ENCODE data around the gene RBCK1. TPM values are rescaled to one million over a fixed set of nuclear protein-coding genes. Genes with fewer than 3 reads are reported as not detected.

The RBCK1 gene
- total and polyA plus RNA-seq, 9 of the 15 experiments (the other 6 are each of a cell fraction or from before 2014, with no cell fraction given): 5.9 to 59.3 (median 26.5) TPM

DNA sequence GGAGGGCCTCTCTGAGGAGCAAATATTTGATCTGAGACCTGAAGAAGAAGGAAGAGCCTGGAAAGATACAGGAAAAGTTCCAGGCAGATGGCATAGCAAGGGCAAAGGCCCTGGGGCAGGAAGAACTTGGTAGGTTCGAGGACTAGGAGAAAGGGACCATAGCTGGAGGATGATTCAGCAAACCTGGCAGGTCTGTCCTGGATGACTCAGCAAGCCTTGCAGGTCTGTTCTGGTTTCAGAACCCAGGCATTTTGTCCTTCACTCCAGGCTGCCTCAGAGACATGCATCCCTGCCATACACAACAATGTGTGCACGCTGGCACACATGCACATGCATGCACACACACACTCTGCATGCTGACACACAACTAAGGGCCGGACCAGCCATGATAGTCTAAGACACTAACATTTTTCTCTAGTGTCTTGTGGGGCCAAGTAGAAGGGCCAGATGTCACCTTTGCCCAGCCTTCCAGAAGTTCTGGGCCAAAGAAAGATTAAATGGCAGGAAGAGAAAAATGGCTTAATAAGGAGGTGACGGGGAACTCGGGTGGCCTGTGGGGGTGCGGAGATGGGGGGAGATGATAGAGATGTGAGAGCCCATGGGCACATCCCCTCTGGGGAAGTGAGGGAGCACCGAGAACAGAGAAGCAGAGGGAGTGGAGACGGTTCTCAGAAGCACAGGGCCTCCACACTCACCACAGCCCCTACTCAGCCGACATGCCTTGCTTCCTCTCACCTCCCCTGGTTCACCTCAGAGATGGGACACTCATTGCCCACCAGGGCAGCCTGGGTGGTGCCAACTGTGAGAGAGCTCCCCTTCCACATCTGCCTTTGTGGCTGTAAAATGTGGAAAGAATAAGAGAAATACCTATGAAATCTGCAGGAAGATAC is 42.9 kb upstream of the RBCK1 start (continued):
- TF ChIP-seq GABPB1 (CRISPR knock-in tag; IDR thresholded peaks at IDR 0.05): 0 out of 2 replicates have a peak, but pooled peaks have one; percentile 33
- TF ChIP-seq NR2F6 (CRISPR knock-in tag; IDR thresholded peaks at IDR 0.05): no peak
- no peak for TF ChIP-seq ZNF217 (CRISPR knock-in tag; IDR thresholded peaks at IDR 0.05)
- TF ChIP-seq ZNF584 (CRISPR knock-in tag; IDR thresholded peaks at IDR 0.05; ENCODE audit: low read depth): peak; percentile 72
- no peak for TF ChIP-seq MCM2 (IDR thresholded peaks at IDR 0.05; ENCODE audit: low read depth)
- TF ChIP-seq KDM5B (IDR thresholded peaks at IDR 0.05; ENCODE audit: insufficient replicate concordance, low read depth, low read length): no peak
- no peak for TF ChIP-seq NUFIP1 (IDR thresholded peaks at IDR 0.05; ENCODE audit: partially characterized antibody)
- TF ChIP-seq, protein P1, sequence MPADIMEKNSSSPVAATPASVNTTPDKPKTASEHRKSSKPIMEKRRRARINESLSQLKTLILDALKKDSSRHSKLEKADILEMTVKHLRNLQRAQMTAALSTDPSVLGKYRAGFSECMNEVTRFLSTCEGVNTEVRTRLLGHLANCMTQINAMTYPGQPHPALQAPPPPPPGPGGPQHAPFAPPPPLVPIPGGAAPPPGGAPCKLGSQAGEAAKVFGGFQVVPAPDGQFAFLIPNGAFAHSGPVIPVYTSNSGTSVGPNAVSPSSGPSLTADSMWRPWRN (IDR thresholded peaks at IDR 0.05; ENCODE audit: low read depth): no peak
- no peak for TF ChIP-seq EGR1 (conservative IDR thresholded peaks at IDR 0.05)
- no peak for TF ChIP-seq ZNF551 (CRISPR knock-in tag; IDR thresholded peaks at IDR 0.05)
- TF ChIP-seq SMARCC2 (IDR thresholded peaks at IDR 0.05; ENCODE audit: low read depth): peak; percentile 50; the same call in 1 of the 2 replicates
- 0 out of 2 replicates have a peak, but pooled peaks have one; percentile 20 for TF ChIP-seq ESRRA (IDR thresholded peaks at IDR 0.05; ENCODE audit: borderline replicate concordance, low read depth)
- no peak for TF ChIP-seq EP300 (IDR thresholded peaks at IDR 0.05; ENCODE audit: low read length)
- no peak for TF ChIP-seq NR4A1 (CRISPR knock-in tag; IDR thresholded peaks at IDR 0.05)
- TF ChIP-seq NR4A1 (tag; IDR thresholded peaks at IDR 0.05): peak; percentile 82
- 0 out of 2 replicates have a peak, but pooled peaks have one; percentile 11 for TF ChIP-seq NR2C1 (IDR thresholded peaks at IDR 0.05)
- TF ChIP-seq NR2C1 (tag; IDR thresholded peaks at IDR 0.05): no peak; the same call in 1 of the 2 replicates
- peak; percentile 32; the same call in 1 of the 2 replicates for TF ChIP-seq CTBP1 (IDR thresholded peaks at IDR 0.05; ENCODE audit: borderline replicate concordance)
- no peak for TF ChIP-seq MYC (IDR thresholded peaks at IDR 0.05; ENCODE audit: low read depth, low read length)
- no peak for TF ChIP-seq MYC (CRISPR knock-in tag; IDR thresholded peaks at IDR 0.05; ENCODE audit: borderline replicate concordance, low read depth)
- TF ChIP-seq NFIX (CRISPR knock-in tag; IDR thresholded peaks at IDR 0.05; ENCODE audit: low read depth): no peak; the same call in 1 of the 2 replicates
- peak; percentile 84 for TF ChIP-seq RBM25 (IDR thresholded peaks at IDR 0.05; ENCODE audit: low read depth, low read length, severe bottlenecking)
- TF ChIP-seq, protein P2, sequence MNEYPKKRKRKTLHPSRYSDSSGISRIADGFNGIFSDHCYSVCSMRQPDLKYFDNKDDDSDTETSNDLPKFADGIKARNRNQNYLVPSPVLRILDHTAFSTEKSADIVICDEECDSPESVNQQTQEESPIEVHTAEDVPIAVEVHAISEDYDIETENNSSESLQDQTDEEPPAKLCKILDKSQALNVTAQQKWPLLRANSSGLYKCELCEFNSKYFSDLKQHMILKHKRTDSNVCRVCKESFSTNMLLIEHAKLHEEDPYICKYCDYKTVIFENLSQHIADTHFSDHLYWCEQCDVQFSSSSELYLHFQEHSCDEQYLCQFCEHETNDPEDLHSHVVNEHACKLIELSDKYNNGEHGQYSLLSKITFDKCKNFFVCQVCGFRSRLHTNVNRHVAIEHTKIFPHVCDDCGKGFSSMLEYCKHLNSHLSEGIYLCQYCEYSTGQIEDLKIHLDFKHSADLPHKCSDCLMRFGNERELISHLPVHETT (CRISPR knock-in tag; conservative IDR thresholded peaks at IDR 0.05 in 1 of 2, IDR thresholded peaks at IDR 0.05 in 1 of 2): no peak
- peak; percentile 39; the same call in 1 of the 2 replicates for TF ChIP-seq ETV1 (tag; conservative IDR thresholded peaks at IDR 0.05; ENCODE audit: low read depth)
- TF ChIP-seq, protein P3, sequence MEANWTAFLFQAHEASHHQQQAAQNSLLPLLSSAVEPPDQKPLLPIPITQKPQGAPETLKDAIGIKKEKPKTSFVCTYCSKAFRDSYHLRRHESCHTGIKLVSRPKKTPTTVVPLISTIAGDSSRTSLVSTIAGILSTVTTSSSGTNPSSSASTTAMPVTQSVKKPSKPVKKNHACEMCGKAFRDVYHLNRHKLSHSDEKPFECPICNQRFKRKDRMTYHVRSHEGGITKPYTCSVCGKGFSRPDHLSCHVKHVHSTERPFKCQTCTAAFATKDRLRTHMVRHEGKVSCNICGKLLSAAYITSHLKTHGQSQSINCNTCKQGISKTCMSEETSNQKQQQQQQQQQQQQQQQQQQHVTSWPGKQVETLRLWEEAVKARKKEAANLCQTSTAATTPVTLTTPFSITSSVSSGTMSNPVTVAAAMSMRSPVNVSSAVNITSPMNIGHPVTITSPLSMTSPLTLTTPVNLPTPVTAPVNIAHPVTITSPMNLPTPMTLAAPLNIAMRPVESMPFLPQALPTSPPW (CRISPR knock-in tag; IDR thresholded peaks at IDR 0.05): peak; percentile 11; the same call in 1 of the 2 replicates
- 0 out of 2 replicates have a peak, but pooled peaks have one; percentile 21 for TF ChIP-seq ATF7 (IDR thresholded peaks at IDR 0.05)
